ENCODE results near the gene TMEM236. TPM values are rescaled to one million over a fixed set of nuclear protein-coding genes. Genes with fewer than 3 reads are reported as not detected.

Gene TMEM236
- total RNA-seq, 4 donors from 2014 or later, result 1.7 to 4.1 (median 3.0) TPM

GRCh38 chr10:17833656-17834055, 81.7 kb downstream of the TMEM236 start:
- TF ChIP-seq, protein P1, sequence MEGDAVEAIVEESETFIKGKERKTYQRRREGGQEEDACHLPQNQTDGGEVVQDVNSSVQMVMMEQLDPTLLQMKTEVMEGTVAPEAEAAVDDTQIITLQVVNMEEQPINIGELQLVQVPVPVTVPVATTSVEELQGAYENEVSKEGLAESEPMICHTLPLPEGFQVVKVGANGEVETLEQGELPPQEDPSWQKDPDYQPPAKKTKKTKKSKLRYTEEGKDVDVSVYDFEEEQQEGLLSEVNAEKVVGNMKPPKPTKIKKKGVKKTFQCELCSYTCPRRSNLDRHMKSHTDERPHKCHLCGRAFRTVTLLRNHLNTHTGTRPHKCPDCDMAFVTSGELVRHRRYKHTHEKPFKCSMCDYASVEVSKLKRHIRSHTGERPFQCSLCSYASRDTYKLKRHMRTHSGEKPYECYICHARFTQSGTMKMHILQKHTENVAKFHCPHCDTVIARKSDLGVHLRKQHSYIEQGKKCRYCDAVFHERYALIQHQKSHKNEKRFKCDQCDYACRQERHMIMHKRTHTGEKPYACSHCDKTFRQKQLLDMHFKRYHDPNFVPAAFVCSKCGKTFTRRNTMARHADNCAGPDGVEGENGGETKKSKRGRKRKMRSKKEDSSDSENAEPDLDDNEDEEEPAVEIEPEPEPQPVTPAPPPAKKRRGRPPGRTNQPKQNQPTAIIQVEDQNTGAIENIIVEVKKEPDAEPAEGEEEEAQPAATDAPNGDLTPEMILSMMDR (IDR thresholded peaks at IDR 0.05), result no peak
- DNase-seq (ENCODE audit: low spot score), result no peak
- no peak for ATAC-seq (ENCODE audit: low FRiP score)

GRCh38 chr10:17835688-17836087, 83.7 kb downstream of the TMEM236 start:
- DNase-seq (ENCODE audit: low spot score), result no peak
- TF ChIP-seq, protein P1 (IDR thresholded peaks at IDR 0.05), result no peak
- ATAC-seq (ENCODE audit: low FRiP score), result peak; percentile 68

- ATAC-seq (ENCODE audit: low FRiP score) (no peak), DNase-seq (ENCODE audit: low spot score) (no peak)
- TF ChIP-seq, protein P1 (IDR thresholded peaks at IDR 0.05), result no peak
Measured at GRCh38 chr10:17836942-17837341, 84.9 kb downstream of the TMEM236 start.

- DNase-seq (ENCODE audit: low spot score) (no peak), ATAC-seq (ENCODE audit: low FRiP score) (no peak)
- TF ChIP-seq, protein P1 (IDR thresholded peaks at IDR 0.05), result no peak
Measured at GRCh38 chr10:17838080-17838648, 86.2 kb downstream of the TMEM236 start.

DNA sequence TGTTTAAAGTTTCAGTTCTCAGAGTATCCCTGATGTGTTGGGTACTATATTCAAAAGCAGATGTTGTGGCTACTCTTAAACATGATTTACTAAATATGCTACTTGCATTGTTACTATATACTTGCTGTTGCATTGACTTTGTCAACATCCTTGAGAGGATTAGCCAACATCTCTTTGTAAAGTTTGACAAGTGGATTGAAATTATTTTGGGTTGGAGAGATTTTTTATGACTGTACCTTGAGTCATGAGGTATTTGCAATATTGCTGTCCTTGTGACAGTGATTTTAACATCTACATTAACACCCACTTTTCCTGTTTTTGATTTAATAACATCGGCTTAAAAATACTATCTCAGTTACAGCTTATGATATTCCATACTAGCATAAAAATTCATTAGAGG, 89.0 kb downstream of the TMEM236 start:
- no peak for ATAC-seq (ENCODE audit: low FRiP score)
- TF ChIP-seq, protein P1 (IDR thresholded peaks at IDR 0.05), result no peak
- DNase-seq (ENCODE audit: low spot score), result no peak

GRCh38 chr10:17842641-17843040, 90.6 kb downstream of the TMEM236 start:
- ATAC-seq (ENCODE audit: low FRiP score), result no peak
- TF ChIP-seq, protein P1 (IDR thresholded peaks at IDR 0.05), result no peak
- DNase-seq (ENCODE audit: low spot score), result no peak

- TF ChIP-seq, protein P1 (IDR thresholded peaks at IDR 0.05), result no peak
- no peak for ATAC-seq (ENCODE audit: low FRiP score)
- DNase-seq (ENCODE audit: low spot score), result no peak
Measured at GRCh38 chr10:17847585-17848296, 95.7 kb downstream of the TMEM236 start.
